22Rv1 (cell line): ENCODE data around the gene BAD.

Source experiments
- H3K27ac ChIP-seq: fragments of 450-650 bp; 2 replicates; pipeline ENCODE4 v1.5.1; 2017
- CTCF ChIP-seq: fragments of 450-650 bp; IDR thresholded peaks from 2 replicates; pipeline ENCODE4 v1.5.1; 2017; ENCODE audit warnings: mild to moderate bottlenecking
- ZFX ChIP-seq: fragments of 450-650 bp; IDR thresholded peaks from 2 replicates; pipeline ENCODE4 v1.6.1; 2017; ENCODE audit warnings: antibody characterized with exemption, borderline replicate concordance

The BAD gene

GRCh38 chr11:64314146-64314804 lies 29.8 kb upstream of the BAD start:
- peak overlapping the region; percentile 98; the same call in 1 of the 2 replicates for H3K27ac ChIP-seq
- no peak for TF ChIP-seq ZFX

- no peak overlapping the region for H3K27ac ChIP-seq
Observed at GRCh38 chr11:64313491-64314145, 29.2 kb upstream of the BAD start.

GRCh38 chr11:64312947-64313346 lies 28.5 kb upstream of the BAD start:
- no peak for TF ChIP-seq ZFX
- no peak for TF ChIP-seq CTCF
- H3K27ac ChIP-seq, result no peak overlapping the region

More at GRCh38 chr11:64313491-64314145, 29.2 kb upstream of the BAD start:
- TF ChIP-seq ZFX (no peak), CTCF (no peak)

GRCh38 chr11:64307795-64308194 lies 23.3 kb upstream of the BAD start:
- peak overlapping the region; percentile 99 for H3K27ac ChIP-seq

GRCh38 chr11:64306876-64307622 lies 22.6 kb upstream of the BAD start:
- peak overlapping the region; percentile 99 for H3K27ac ChIP-seq
- TF ChIP-seq CTCF, result no peak
- TF ChIP-seq ZFX, result no peak

GRCh38 chr11:64306563-64306875 lies 22.1 kb upstream of the BAD start:
- peak overlapping the region; percentile 99 for H3K27ac ChIP-seq
- no peak for TF ChIP-seq ZFX
- TF ChIP-seq CTCF, result no peak

GRCh38 chr11:64305691-64306562 lies 21.5 kb upstream of the BAD start:
- TF ChIP-seq CTCF, result peak; percentile 58
- TF ChIP-seq ZFX, result no peak

More at GRCh38 chr11:64305691-64306562, 21.5 kb upstream of the BAD start:
- peak overlapping the region; percentile 99 for H3K27ac ChIP-seq
